Tibial nerve (tissue), 4 donors: ENCODE measurements around the gene FRMPD1.

Experiments used
- EP300 ChIP-seq, 2 donors: sonication (generic); formaldehyde crosslinking; IDR thresholded peaks; one replicate each; pipeline ENCODE4 v1.6.1; 2017; ENCODE audit warnings: antibody characterized with exemption in 2 of 2, mild to moderate bottlenecking in 1 of 2
- POLR2A ChIP-seq, 2 donors: fragments of 450-650 bp; IDR thresholded peaks; one replicate each; pipeline ENCODE4 v1.6.1; 2017; ENCODE audit warnings: antibody characterized with exemption in 2 of 2, mild to moderate bottlenecking in 2 of 2, moderate library complexity in 2 of 2
- TF ChIP-seq, protein P1 (sequence below), 5 experiments: fragments of 200-600 bp in 3 of 5; fragments of 450-650 bp in 2 of 5; sonication (generic) in 3 of 5; IDR thresholded peaks; one replicate each; pipeline ENCODE4 v1.5.1; 2016 to 2019; ENCODE audit warnings: antibody characterized with exemption in 5 of 5, mild to moderate bottlenecking in 3 of 5, moderate library complexity in 2 of 5

DNA sequence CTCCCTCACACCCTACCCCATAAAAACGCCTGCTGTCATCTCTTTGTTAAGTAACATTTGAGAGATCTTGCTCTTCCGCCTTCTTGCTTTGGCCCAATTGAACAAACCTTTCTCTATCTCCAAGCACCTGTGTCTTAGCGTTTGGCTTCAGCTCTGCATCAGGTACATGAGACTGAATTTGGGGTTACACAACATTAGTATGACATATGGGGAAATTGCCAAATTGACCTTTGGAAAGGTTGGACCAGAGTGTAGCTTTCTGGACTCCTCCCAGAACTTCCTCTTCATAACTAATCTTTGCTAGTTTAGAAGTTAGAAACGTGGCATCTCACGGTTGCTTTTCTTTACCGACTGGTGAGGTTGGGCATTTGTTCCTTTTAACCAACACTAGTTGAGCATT lies 137.6 kb downstream of the FRMPD1 start:
- TF ChIP-seq, protein P1, sequence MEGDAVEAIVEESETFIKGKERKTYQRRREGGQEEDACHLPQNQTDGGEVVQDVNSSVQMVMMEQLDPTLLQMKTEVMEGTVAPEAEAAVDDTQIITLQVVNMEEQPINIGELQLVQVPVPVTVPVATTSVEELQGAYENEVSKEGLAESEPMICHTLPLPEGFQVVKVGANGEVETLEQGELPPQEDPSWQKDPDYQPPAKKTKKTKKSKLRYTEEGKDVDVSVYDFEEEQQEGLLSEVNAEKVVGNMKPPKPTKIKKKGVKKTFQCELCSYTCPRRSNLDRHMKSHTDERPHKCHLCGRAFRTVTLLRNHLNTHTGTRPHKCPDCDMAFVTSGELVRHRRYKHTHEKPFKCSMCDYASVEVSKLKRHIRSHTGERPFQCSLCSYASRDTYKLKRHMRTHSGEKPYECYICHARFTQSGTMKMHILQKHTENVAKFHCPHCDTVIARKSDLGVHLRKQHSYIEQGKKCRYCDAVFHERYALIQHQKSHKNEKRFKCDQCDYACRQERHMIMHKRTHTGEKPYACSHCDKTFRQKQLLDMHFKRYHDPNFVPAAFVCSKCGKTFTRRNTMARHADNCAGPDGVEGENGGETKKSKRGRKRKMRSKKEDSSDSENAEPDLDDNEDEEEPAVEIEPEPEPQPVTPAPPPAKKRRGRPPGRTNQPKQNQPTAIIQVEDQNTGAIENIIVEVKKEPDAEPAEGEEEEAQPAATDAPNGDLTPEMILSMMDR (IDR thresholded peaks at IDR 0.05) = no peak
- TF ChIP-seq EP300 (IDR thresholded peaks at IDR 0.05) (no peak), POLR2A (IDR thresholded peaks at IDR 0.05) (no peak)
